Astrocyte of the spinal cord (primary cell): ENCODE results near the gene BTN1A1.

Source experiments
- DNase-seq: peaks from one replicate; pipeline ENCODE4 v3.0.0; 2011; ENCODE audit warnings: low read depth, low spot score
- H3K4me3 ChIP-seq: 2 replicates; pipeline ENCODE4 v1.5.1; 2011; ENCODE audit warnings: low read depth, mild to moderate bottlenecking, low read length, moderate library complexity
- CTCF ChIP-seq: IDR thresholded peaks from 2 replicates; pipeline ENCODE4 v1.5.1; 2012; ENCODE audit warnings: low read depth, mild to moderate bottlenecking, low read length, inconsistent platforms
- in situ Hi-C: cut with HindIII; loops from 2 replicates; pipeline ENCODE4 v1.10.0; 2017; ENCODE audit warnings: low sequenced_read_pairs

The BTN1A1 gene

GRCh38 chr6:26489996-26490964, 9.8 kb upstream of the BTN1A1 start:
- no peak for TF ChIP-seq CTCF
- no peak overlapping the region for H3K4me3 ChIP-seq
- in situ Hi-C loops = no loop called here
- no peak for DNase-seq

GRCh38 chr6:26491604-26492003, 8.5 kb upstream of the BTN1A1 start:
- DNase-seq = no peak
- no peak for TF ChIP-seq CTCF
- in situ Hi-C loops = no loop called here
- H3K4me3 ChIP-seq = no peak overlapping the region

GRCh38 chr6:26493258-26493657, 6.8 kb upstream of the BTN1A1 start:
- no peak overlapping the region for H3K4me3 ChIP-seq
- in situ Hi-C loops = no loop called here
- TF ChIP-seq CTCF = peak; percentile 39
- no peak for DNase-seq

GRCh38 chr6:26494117-26494516, 6.0 kb upstream of the BTN1A1 start:
- H3K4me3 ChIP-seq = no peak overlapping the region

GRCh38 chr6:26495281-26495680, 4.8 kb upstream of the BTN1A1 start:
- in situ Hi-C loops = no loop called here
- DNase-seq = no peak
- TF ChIP-seq CTCF = no peak
- no peak overlapping the region for H3K4me3 ChIP-seq

More at GRCh38 chr6:26494117-26494516, 6.0 kb upstream of the BTN1A1 start:
- no peak for DNase-seq
- in situ Hi-C loops = no loop called here
- no peak for TF ChIP-seq CTCF

GRCh38 chr6:26497610-26498009, 2.5 kb upstream of the BTN1A1 start:
- in situ Hi-C loops = no loop called here

More at GRCh38 chr6:26497610-26498009, 2.5 kb upstream of the BTN1A1 start:
- no peak overlapping the region for H3K4me3 ChIP-seq
- DNase-seq = no peak
- TF ChIP-seq CTCF = no peak
